PFSK-1 (cell line): Measurements from ENCODE around the gene PPID.

ENCODE experiments used
- POLR2AphosphoS5 ChIP-seq: IDR thresholded peaks from 2 replicates; pipeline ENCODE4 v1.6.1; 2012; ENCODE audit warnings: low read depth, mild to moderate bottlenecking, control low read depth, low read length, moderate library complexity
- REST ChIP-seq, 2 experiments: IDR thresholded peaks; 2 replicates each; pipeline versions ENCODE4 v1.6.1 to v1.8.0; 2011 to 2012; ENCODE audit warnings: low read depth in 2 of 2, low read length in 2 of 2, control low read depth in 1 of 2, inconsistent platforms in 1 of 2, mild to moderate bottlenecking in 1 of 2, moderate library complexity in 1 of 2; ENCODE audit not compliant: insufficient read depth in 1 of 2
- SIN3A ChIP-seq: IDR thresholded peaks from 2 replicates; pipeline ENCODE4 v1.6.1; 2012; ENCODE audit warnings: mild to moderate bottlenecking, low read length, moderate library complexity, borderline replicate concordance; ENCODE audit not compliant: insufficient read depth
- TAF1 ChIP-seq: IDR thresholded peaks from 2 replicates; pipeline ENCODE4 v1.6.1; 2012; ENCODE audit warnings: low read length, control low read depth, borderline replicate concordance; ENCODE audit not compliant: insufficient read depth

GRCh38 chr4:158676076-158676475 is 47.1 kb downstream of the PPID start:
- TF ChIP-seq POLR2AphosphoS5 (no peak), SIN3A (no peak), REST (IDR thresholded peaks at IDR 0.05; ENCODE audit: insufficient read depth in 1 of 2, low read depth in 2 of 2, low read length in 2 of 2) (no peak), TAF1 (no peak)
